B cell (primary cell): ENCODE results near the gene ADAMTS13. TPM values are rescaled to one million over a fixed set of nuclear protein-coding genes. Genes with fewer than 3 reads are reported as not detected.
A peak's percentile ranks its signal among the peaks of the same experiment; 100 is the strongest.

Source experiments
- ATAC-seq: fragments of 200-7000 bp; cut with Tn5 transposase; one replicate; pipeline ENCODE4 v1.10.0; 2021; ENCODE audit warnings: low read depth, mild to moderate bottlenecking, moderate number of reproducible peaks, moderate library complexity
- CTCF ChIA-PET: fragments of 350-600 bp; sonication (Branson Sonifier 250); formaldehyde crosslinking; loops from one replicate; lab custom pipeline; 2021; ENCODE audit warnings: antibody characterized with exemption, inconsistent platforms; lab: Charles Lee
- POLR2A ChIA-PET: fragments of 350-600 bp; sonication (Branson Sonifier 250); formaldehyde crosslinking; loops from one replicate; lab custom pipeline; 2021; ENCODE audit warnings: antibody characterized with exemption; lab: Charles Lee
- DNase-seq: peaks from one replicate; pipeline ENCODE4 v3.0.0; 2013
- H2AFZ ChIP-seq: 2 replicates; pipeline ENCODE4 v1.6.1; 2012; ENCODE audit warnings: mild to moderate bottlenecking, low read depth, low read length; ENCODE audit not compliant: insufficient read depth, poor library complexity, severe bottlenecking
- H3K27ac ChIP-seq, 2 donors: 1 replicate in 1 of 2; 2 replicates in 1 of 2; pipeline ENCODE4 v1.5.1; 2012 to 2013; ENCODE audit warnings: low read length in 2 of 2, mild to moderate bottlenecking in 2 of 2, moderate library complexity in 1 of 2
- H3K27me3 ChIP-seq, 4 experiments: fragments of 200-600 bp in 1 of 4; sonication (generic) in 1 of 4; replicated peaks in 1 of 4; 1 replicate in 2 of 4; 2 replicates in 2 of 4; pipeline versions ENCODE4 v1.6.1 to v1.7.0; 2013 to 2016; ENCODE audit warnings: low read length in 3 of 4, mild to moderate bottlenecking in 2 of 4, mixed read lengths in 1 of 4, moderate library complexity in 1 of 4; ENCODE audit not compliant: insufficient read depth in 4 of 4, control insufficient read depth in 3 of 4; ENCODE audit errors: control extremely low read depth in 1 of 4
- H3K36me3 ChIP-seq, 2 experiments: replicated peaks in 1 of 2; 1 replicate in 1 of 2; 2 replicates in 1 of 2; pipeline versions ENCODE4 v1.6.1 to v1.7.1; 2013; ENCODE audit warnings: low read length in 1 of 2; ENCODE audit not compliant: insufficient read depth in 2 of 2, control insufficient read depth in 1 of 2; ENCODE audit errors: control extremely low read depth in 1 of 2, extremely low read depth in 1 of 2
- H3K4me1 ChIP-seq, 2 donors: fragments of 200-600 bp in 1 of 2; sonication (generic) in 1 of 2; 1 replicate in 1 of 2; 2 replicates in 1 of 2; pipeline versions ENCODE4 v1.5.1 to v1.6.1; 2013 to 2017; ENCODE audit warnings: low read length in 2 of 2; ENCODE audit not compliant: control insufficient read depth in 2 of 2, insufficient read depth in 2 of 2
- H3K4me2 ChIP-seq: replicated peaks from 2 replicates; pipeline ENCODE3; 2012; ENCODE audit warnings: mild to moderate bottlenecking, low read depth, low read length; ENCODE audit not compliant: poor library complexity, severe bottlenecking
- H3K4me3 ChIP-seq, 5 experiments: fragments of 200-600 bp in 1 of 5; sonication (generic) in 1 of 5; 1 replicate in 3 of 5; 2 replicates in 2 of 5; pipeline versions ENCODE4 v1.5.1 to v1.7.0; 2011 to 2016; ENCODE audit warnings: low read length in 4 of 5, mild to moderate bottlenecking in 4 of 5, low read depth in 2 of 5, control low read depth in 1 of 5, moderate library complexity in 1 of 5; ENCODE audit not compliant: insufficient read depth in 1 of 5; ENCODE audit errors: control extremely low read depth in 1 of 5, extremely low read depth in 1 of 5
- H3K79me2 ChIP-seq: fragments of 200-600 bp; sonication (generic); one replicate; pipeline ENCODE4 v1.6.0; 2016; ENCODE audit warnings: low read length; ENCODE audit not compliant: control insufficient read depth, insufficient read depth
- H3K9ac ChIP-seq: fragments of 200-600 bp; sonication (generic); 2 replicates; pipeline ENCODE4 v1.6.1; 2017; ENCODE audit warnings: mild to moderate bottlenecking, low read length, moderate library complexity
- H3K9me3 ChIP-seq, 3 donors: one replicate each; pipeline versions ENCODE4 v1.6.1 to v1.7.1; 2013; ENCODE audit warnings: low read length in 2 of 3; ENCODE audit not compliant: control insufficient read depth in 2 of 3, insufficient read depth in 1 of 3; ENCODE audit errors: control extremely low read depth in 1 of 3
- H4K20me1 ChIP-seq: 2 replicates; pipeline ENCODE4 v1.6.0; 2012; ENCODE audit warnings: mild to moderate bottlenecking, low read length; ENCODE audit not compliant: insufficient read depth, control insufficient read depth, poor library complexity, severe bottlenecking
- H3K27ac Mint-ChIP-seq: one replicate; pipeline ENCODE4 v1.8.0; 2021; ENCODE audit warnings: mixed read lengths
- H3K27me3 Mint-ChIP-seq: one replicate; pipeline ENCODE4 v1.8.0; 2021; ENCODE audit warnings: mixed read lengths
- H3K4me1 Mint-ChIP-seq: one replicate; pipeline ENCODE4 v1.8.0; 2021; ENCODE audit warnings: mixed read lengths
- H3K4me3 Mint-ChIP-seq: one replicate; pipeline ENCODE4 v1.8.0; 2021; ENCODE audit warnings: mixed read lengths
- H3K9me3 Mint-ChIP-seq: one replicate; pipeline ENCODE4 v1.8.0; 2022; ENCODE audit warnings: mixed read lengths; ENCODE audit not compliant: insufficient read depth
- EZH2 ChIP-seq: IDR thresholded peaks from 2 replicates; pipeline ENCODE4 v1.6.1; 2012; ENCODE audit warnings: borderline replicate concordance, low read depth, mild to moderate bottlenecking, moderate library complexity, low read length; ENCODE audit not compliant: insufficient read depth, poor library complexity, severe bottlenecking
- WGBS: methylation state at CpG from one replicate; pipeline ENCODE4 v1.1.5; 2013; ENCODE audit warnings: missing lambda C conversion rate; ENCODE audit not compliant: insufficient coverage; 5-methylcytosine and 5-hydroxymethylcytosine counted together
- intact Hi-C: fragments of 100-400 bp; cut with micrococcal nuclease; formaldehyde crosslinking; loops from one replicate; pipeline ENCODE4 v1.10.0; 2022
- polyA plus RNA-seq: library from polyadenylated mRNA; depleted of rRNA; stranded (reverse); fragments of >200 nt; gene quantifications from 2 replicates; pipeline ENCODE4 v1.2.3, GENCODE V29; 2012
- total RNA-seq, 2 donors: library from RNA; stranded (reverse); fragments of 120-200 nt in 1 of 2; gene quantifications; 1 replicate in 1 of 2; 2 replicates in 1 of 2; pipeline versions ENCODE4 v1.2.3 to v1.2.4, GENCODE V29; 2013 to 2022
- TF ChIP-seq, protein P1 (sequence below): fragments of 200-600 bp; IDR thresholded peaks from one replicate; pipeline ENCODE4 v1.8.0; 2022; ENCODE audit warnings: antibody characterized with exemption, mild to moderate bottlenecking

Gene ADAMTS13
- total and polyA plus RNA-seq, 2 donors (not counting 1 experiment from before 2014, with no cell fraction given), result 2.5 to 5.7 TPM

DNA sequence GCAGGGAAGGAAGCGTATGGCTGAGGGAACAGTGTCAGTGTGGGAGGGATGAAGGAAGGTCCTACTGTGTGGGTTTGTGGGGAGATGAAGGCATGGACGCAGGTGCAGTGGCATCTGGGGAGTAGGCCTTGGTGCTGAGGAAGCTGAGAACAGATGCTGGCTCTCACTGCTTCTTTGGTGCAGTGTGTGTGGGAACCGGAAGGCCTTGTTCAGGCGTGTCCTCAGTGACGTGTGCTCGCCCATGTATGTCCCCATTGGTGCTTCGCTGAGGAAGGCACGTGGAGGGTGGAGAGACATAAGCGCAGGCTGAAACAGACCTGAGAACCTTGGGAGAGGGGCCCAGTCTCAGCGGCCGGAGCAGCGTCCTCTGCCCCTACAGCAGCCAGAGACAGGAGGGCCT, 18.7 kb downstream of the ADAMTS13 start:
- POLR2A ChIA-PET, result no interaction called here
- Histone ChIP-seq H4K20me1 (no peaks in the 10 kb centered on the region), H3K4me1 (peaks cover 17 to 29% of the 10 kb centered on the region in 2 donors), H3K79me2 (no peaks in the 10 kb centered on the region), H3K4me2 (peak overlapping the region; percentile 61), H3K9me3 (peaks cover 0 to 9% (median 0%) of the 10 kb centered on the region in 3 donors), H2AFZ (peak overlapping the region; percentile 74), H3K36me3 (no peaks in the 10 kb centered on the region), H3K4me3 (no peak overlapping the region), H3K27ac (peak overlapping the region; percentile 89 to 93), H3K27me3 (peaks cover 0 to 5% (median 0%) of the 10 kb centered on the region in 4 experiments), H3K9ac (peak overlapping the region; percentile 12)
- CTCF ChIA-PET, result interaction anchor here (1.0 kb wide), 1 partner anchor 13 kb away, joined by 3 read pairs; no protein-coding TSS in a partner anchor
- Mint-ChIP-seq H3K4me3 (peak overlapping the region; percentile 34), H3K27ac (peak overlapping the region; percentile 97), H3K9me3 (no peaks in the 10 kb centered on the region), H3K27me3 (no peaks in the 10 kb centered on the region), H3K4me1 (peaks cover 24% of the 10 kb centered on the region)
- TF ChIP-seq, protein P1, sequence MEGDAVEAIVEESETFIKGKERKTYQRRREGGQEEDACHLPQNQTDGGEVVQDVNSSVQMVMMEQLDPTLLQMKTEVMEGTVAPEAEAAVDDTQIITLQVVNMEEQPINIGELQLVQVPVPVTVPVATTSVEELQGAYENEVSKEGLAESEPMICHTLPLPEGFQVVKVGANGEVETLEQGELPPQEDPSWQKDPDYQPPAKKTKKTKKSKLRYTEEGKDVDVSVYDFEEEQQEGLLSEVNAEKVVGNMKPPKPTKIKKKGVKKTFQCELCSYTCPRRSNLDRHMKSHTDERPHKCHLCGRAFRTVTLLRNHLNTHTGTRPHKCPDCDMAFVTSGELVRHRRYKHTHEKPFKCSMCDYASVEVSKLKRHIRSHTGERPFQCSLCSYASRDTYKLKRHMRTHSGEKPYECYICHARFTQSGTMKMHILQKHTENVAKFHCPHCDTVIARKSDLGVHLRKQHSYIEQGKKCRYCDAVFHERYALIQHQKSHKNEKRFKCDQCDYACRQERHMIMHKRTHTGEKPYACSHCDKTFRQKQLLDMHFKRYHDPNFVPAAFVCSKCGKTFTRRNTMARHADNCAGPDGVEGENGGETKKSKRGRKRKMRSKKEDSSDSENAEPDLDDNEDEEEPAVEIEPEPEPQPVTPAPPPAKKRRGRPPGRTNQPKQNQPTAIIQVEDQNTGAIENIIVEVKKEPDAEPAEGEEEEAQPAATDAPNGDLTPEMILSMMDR, result no peak
- TF ChIP-seq EZH2, result no peak
- DNase-seq (peak; percentile 91), ATAC-seq (peak; percentile 99)
- intact Hi-C loops, result loop anchor here (1.0 kb wide), 1 partner anchor 19 kb away; no protein-coding TSS in a partner anchor
- 28% methylated on average over 12 of the region's 12 CpGs for WGBS

DNA sequence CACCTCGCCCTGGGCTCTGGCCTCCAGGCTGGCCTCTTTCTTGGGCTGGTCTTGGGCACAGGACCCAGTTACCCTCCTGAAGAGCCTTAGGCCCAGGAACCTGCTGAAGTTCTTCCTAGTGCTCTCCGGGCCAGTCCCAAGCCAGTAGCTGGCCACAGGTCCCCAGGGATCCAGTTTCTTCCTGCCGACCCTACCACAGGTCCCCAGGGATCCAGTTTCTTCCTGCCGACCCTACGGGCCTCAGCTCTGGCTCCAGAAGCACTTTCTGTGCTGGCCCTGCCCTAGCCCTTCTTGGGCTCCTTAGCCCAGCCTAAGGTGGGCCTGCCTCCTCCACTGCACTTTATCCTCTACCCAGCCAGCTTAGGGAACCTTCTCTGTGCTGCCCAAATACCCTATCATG, 19.4 kb downstream of the ADAMTS13 start:
- DNase-seq, result peak; percentile 44
- H3K9me3 ChIP-seq, result peaks cover 0 to 9% (median 0%) of the 10 kb centered on the region in 3 donors
- peak overlapping the region; percentile 34 for H3K4me3 Mint-ChIP-seq
- CTCF ChIA-PET, result no interaction called here
- intact Hi-C loops, result loop anchor here (1.0 kb wide), 1 partner anchor 19 kb away; no protein-coding TSS in a partner anchor
- H3K36me3 ChIP-seq, result no peaks in the 10 kb centered on the region
- H3K27ac Mint-ChIP-seq, result peak overlapping the region; percentile 97
- H3K27me3 Mint-ChIP-seq, result no peaks in the 10 kb centered on the region
- no peaks in the 10 kb centered on the region for H3K9me3 Mint-ChIP-seq
- peaks cover 17 to 29% of the 10 kb centered on the region in 2 donors for H3K4me1 ChIP-seq
- WGBS, result 24% methylated on average over 5 of the region's 5 CpGs
- peaks cover 0 to 5% (median 0%) of the 10 kb centered on the region in 4 experiments for H3K27me3 ChIP-seq
- POLR2A ChIA-PET, result interaction anchor here (0.8 to 2.0 kb wide), 2 partner anchors 16 to 18 kb away, joined by 4 to 7 read pairs; partner anchors contain the start of gene CACFD1
- no peaks in the 10 kb centered on the region for H3K79me2 ChIP-seq
- H3K4me1 Mint-ChIP-seq, result peaks cover 24% of the 10 kb centered on the region
- no peak overlapping the region for H3K4me3 ChIP-seq
- peak overlapping the region; percentile 74 for H2AFZ ChIP-seq
- peak overlapping the region; percentile 12 for H3K9ac ChIP-seq
- peak overlapping the region; percentile 61 for H3K4me2 ChIP-seq
- H3K27ac ChIP-seq, result peak overlapping the region; percentile 89 to 93
- no peaks in the 10 kb centered on the region for H4K20me1 ChIP-seq
- TF ChIP-seq, protein P1, result no peak
- no peak for TF ChIP-seq EZH2
- ATAC-seq, result no peak
